T47D (cell line): ENCODE measurements around the gene ARG1.

Experiments used
- DNase-seq, 2 experiments: peaks; one replicate each; pipeline versions ENCODE4 v3.0.0 to v3.0.0-alpha.2; 2011 to 2012; ENCODE audit warnings: low read depth in 1 of 2, low spot score in 1 of 2
- JUND ChIP-seq: IDR thresholded peaks from 2 replicates; pipeline ENCODE4 v1.6.1; 2012; ENCODE audit warnings: low read depth
- in situ Hi-C: cut with HindIII; loops from 2 replicates; pipeline ENCODE4 v1.10.0; 2016; ENCODE audit warnings: low sequenced_read_pairs, low pct_unique_long_range_greater_than_20kb

Gene ARG1

GRCh38 chr6:131597446-131597845 is 24.4 kb downstream of the ARG1 start:
- TF ChIP-seq JUND: no peak
- DNase-seq: peak in 1 of 2 experiments; percentile 20
- in situ Hi-C loops: no loop called here

GRCh38 chr6:131600716-131601115 is 27.7 kb downstream of the ARG1 start:
- no peak for TF ChIP-seq JUND
- DNase-seq: no peak
- in situ Hi-C loops: no loop called here

GRCh38 chr6:131602781-131603312 is 29.8 kb downstream of the ARG1 start:
- in situ Hi-C loops: no loop called here
- no peak for DNase-seq
- TF ChIP-seq JUND: no peak

GRCh38 chr6:131613296-131613925 is 40.4 kb downstream of the ARG1 start:
- TF ChIP-seq JUND: no peak
- in situ Hi-C loops: no loop called here
- DNase-seq: no peak

- TF ChIP-seq JUND: no peak
- in situ Hi-C loops: no loop called here
- no peak for DNase-seq
Observed at GRCh38 chr6:131615275-131615674, 42.2 kb downstream of the ARG1 start.

GRCh38 chr6:131627724-131628682 is 55.0 kb downstream of the ARG1 start, which contains the start of gene MED23:
MED23 (minus strand) TSS chr6:131628242; CDS start chr6:131628049, 193 bp downstream.
- TF ChIP-seq JUND: no peak
- peak; percentile 23 to 95 for DNase-seq
- in situ Hi-C loops: no loop called here

GRCh38 chr6:131628726-131629125 is 55.7 kb downstream of the ARG1 start:
- in situ Hi-C loops: no loop called here
- no peak for TF ChIP-seq JUND
- no peak for DNase-seq

- in situ Hi-C loops: no loop called here
- peak in 1 of 2 experiments; percentile 59 for DNase-seq
- TF ChIP-seq JUND: no peak; the same call in 1 of the 2 replicates
Observed at GRCh38 chr6:131629651-131630050, 56.6 kb downstream of the ARG1 start.

- in situ Hi-C loops: no loop called here
- DNase-seq: peak; percentile 6 to 95
- peak; percentile 79; the same call in 1 of the 2 replicates for TF ChIP-seq JUND
Observed at GRCh38 chr6:131631625-131632289, 58.7 kb downstream of the ARG1 start.
